ENCODE results near the gene MAP1B. TPM values are rescaled to one million over a fixed set of nuclear protein-coding genes. Genes with fewer than 3 reads are reported as not detected.

The MAP1B gene
- total and polyA plus RNA-seq, 9 of the 15 experiments (the other 6 are each of a cell fraction or from before 2014, with no cell fraction given): 5.2 to 66.1 (median 17.3) TPM

GRCh38 chr5:72234265-72234700, 127.0 kb downstream of the MAP1B start:
- ChIA-PET CTCF (ENCODE audit: low intra/inter-chr PET ratio) (no interaction called here), POLR2A (interaction anchor here (0.7 to 1.8 kb wide), 6 partner anchors 9 to 155 kb away, joined by 3 to 5 read pairs (median 3); no protein-coding TSS in a partner anchor)
- H2AFZ ChIP-seq (ENCODE audit: low read depth, low read length): no peak overlapping the region
- ATAC-seq (peak; percentile 81), FAIRE-seq (peak; percentile 86), DNase-seq (ENCODE audit: extremely low read depth in 1 of 4, low spot score in 3 of 4) (peak; percentile 66 to 87 (median 75))
- H3K27ac ChIP-seq (ENCODE audit: extremely low read depth, low read depth, low read length): peak overlapping the region; percentile 88
- in situ Hi-C loops (cut with MboI) (no loop called here), intact Hi-C loops (cut with micrococcal nuclease) (loop anchor here (5.0 kb wide), 1 partner anchor 48 kb away; no protein-coding TSS in a partner anchor)
- no peak overlapping the region for H3K4me3 ChIP-seq
- peaks cover 46% of the 10 kb centered on the region for H3K79me2 ChIP-seq (ENCODE audit: control insufficient read depth, insufficient read depth, low read length)
- H4K20me1 ChIP-seq (replicated peaks; ENCODE audit: control insufficient read depth, insufficient read depth, low read length): no peaks in the 10 kb centered on the region
- BruUV-seq (replicated peaks): no TSS peak
- peaks cover 0 to 71% of the 10 kb centered on the region in 2 experiments; a peak in 3 of 5 replicates for H3K4me1 ChIP-seq (replicated peaks in 1 of 2; ENCODE audit: control insufficient read depth in 2 of 2, insufficient read depth in 2 of 2, low read length in 2 of 2)
- no peak overlapping the region for H3K4me2 ChIP-seq (ENCODE audit: insufficient read depth, low read length)
- H3K36me3 ChIP-seq (ENCODE audit: control insufficient read depth, insufficient read depth, low read length): peaks cover 77% of the 10 kb centered on the region
- H3K9me1 ChIP-seq (ENCODE audit: control insufficient read depth, insufficient read depth, low read length): no peaks in the 10 kb centered on the region
- H3K9me3 ChIP-seq (replicated peaks; ENCODE audit: control insufficient read depth, insufficient read depth, low read depth, low read length): no peaks in the 10 kb centered on the region
- H3K27me3 ChIP-seq (ENCODE audit: control insufficient read depth in 2 of 2, insufficient read depth in 2 of 2, low read length in 2 of 2): no peaks in the 10 kb centered on the region
- H3K9ac ChIP-seq (ENCODE audit: insufficient read depth in 1 of 2, low read depth in 2 of 2, low read length in 2 of 2): peak overlapping the region in 1 of 2 experiments; percentile 63; a peak in 2 of 4 replicates
- TF ChIP-seq PCBP1 (IDR thresholded peaks at IDR 0.05; ENCODE audit: low read depth, low read length, poor library complexity, severe bottlenecking) (no peak), MEIS2 (IDR thresholded peaks at IDR 0.05; ENCODE audit: partially characterized antibody) (peak; percentile 40), CBFB (CRISPR knock-in tag; IDR thresholded peaks at IDR 0.05) (no peak), HIVEP1 (CRISPR knock-in tag; IDR thresholded peaks at IDR 0.05) (no peak), CTCFL (IDR thresholded peaks at IDR 0.05; ENCODE audit: borderline replicate concordance, insufficient read depth, low read depth, low read length, poor library complexity, severe bottlenecking) (no peak), HMGN3 (IDR thresholded peaks at IDR 0.05; ENCODE audit: borderline replicate concordance, extremely low read depth, insufficient read length, low read depth, low read length) (peak; percentile 54), RNF219 (CRISPR knock-in tag; IDR thresholded peaks at IDR 0.05) (no peak), NBN (IDR thresholded peaks at IDR 0.05; ENCODE audit: low read depth) (no peak), ZC3H11A (IDR thresholded peaks at IDR 0.05; ENCODE audit: low read depth, low read length) (no peak), SMAD2 (IDR thresholded peaks at IDR 0.05; ENCODE audit: low read depth, low read length) (no peak), SMARCA4 (IDR thresholded peaks at IDR 0.05) (peak; percentile 98), TAF9B (IDR thresholded peaks at IDR 0.05; ENCODE audit: partially characterized antibody) (peak; percentile 9), CHD2 (IDR thresholded peaks at IDR 0.05; ENCODE audit: low read depth, low read length) (no peak), E2F1 (CRISPR knock-in tag; IDR thresholded peaks at IDR 0.05) (no peak), ETV1 (tag; conservative IDR thresholded peaks at IDR 0.05; ENCODE audit: low read depth) (peak; percentile 74; the same call in 1 of the 2 replicates), CREB3L1 (IDR thresholded peaks at IDR 0.05; ENCODE audit: borderline replicate concordance, low read depth) (no peak)

Data from K562 (cell line).